Putamen (tissue), 1 donor: ENCODE measurements around the gene AGAP1.

Experiments
- DNase-seq: peaks from one replicate; pipeline ENCODE4 v3.0.0-alpha.2; 2016; ENCODE audit warnings: low spot score

Gene AGAP1

GRCh38 chr2:235812185-235812665 is 318.4 kb downstream of the AGAP1 start:
- DNase-seq: no peak

- DNase-seq: no peak
Measured at GRCh38 chr2:235813398-235813797, 319.6 kb downstream of the AGAP1 start.

GRCh38 chr2:235820571-235820970 is 326.7 kb downstream of the AGAP1 start:
- DNase-seq: no peak

GRCh38 chr2:235824331-235824730 is 330.5 kb downstream of the AGAP1 start:
- no peak for DNase-seq

- DNase-seq: no peak
Measured at GRCh38 chr2:235825946-235826345, 332.1 kb downstream of the AGAP1 start.

- no peak for DNase-seq
Measured at GRCh38 chr2:235826826-235827225, 333.0 kb downstream of the AGAP1 start.

- no peak for DNase-seq
Measured at GRCh38 chr2:235827585-235827992, 333.7 kb downstream of the AGAP1 start.

- no peak for DNase-seq
Measured at GRCh38 chr2:235829726-235830125, 335.9 kb downstream of the AGAP1 start.

- no peak for DNase-seq
Measured at GRCh38 chr2:235831755-235832154, 337.9 kb downstream of the AGAP1 start.

GRCh38 chr2:235832941-235833340 is 339.1 kb downstream of the AGAP1 start:
- DNase-seq: no peak

GRCh38 chr2:235833971-235834620 is 340.3 kb downstream of the AGAP1 start:
- no peak for DNase-seq

GRCh38 chr2:235834781-235835180 is 340.9 kb downstream of the AGAP1 start:
- no peak for DNase-seq

- no peak for DNase-seq
Measured at GRCh38 chr2:235835810-235836209, 342.0 kb downstream of the AGAP1 start.

GRCh38 chr2:235836491-235836911 is 342.7 kb downstream of the AGAP1 start:
- DNase-seq: no peak

GRCh38 chr2:235839226-235839625 is 345.4 kb downstream of the AGAP1 start:
- no peak for DNase-seq

GRCh38 chr2:235839974-235840373 is 346.1 kb downstream of the AGAP1 start:
- no peak for DNase-seq

- no peak for DNase-seq
Measured at GRCh38 chr2:235841863-235842262, 348.0 kb downstream of the AGAP1 start.

- DNase-seq: no peak
Measured at GRCh38 chr2:235842941-235843340, 349.1 kb downstream of the AGAP1 start.

- no peak for DNase-seq
Measured at GRCh38 chr2:235843591-235844395, 349.9 kb downstream of the AGAP1 start.

GRCh38 chr2:235844561-235844960 is 350.7 kb downstream of the AGAP1 start:
- DNase-seq: no peak

- DNase-seq: no peak
Measured at GRCh38 chr2:235845245-235845644, 351.4 kb downstream of the AGAP1 start.

GRCh38 chr2:235847576-235847975 is 353.7 kb downstream of the AGAP1 start:
- no peak for DNase-seq

- DNase-seq: no peak
Measured at GRCh38 chr2:235848055-235848454, 354.2 kb downstream of the AGAP1 start.
